Calu3 (cell line): Measurements from ENCODE around the gene FTCD. TPM values are rescaled to one million over a fixed set of nuclear protein-coding genes. Genes with fewer than 3 reads are reported as not detected.

ENCODE experiments used
- BruUV-seq: library from RNA; stranded (reverse); fragments of 400-500 nt; replicated peaks from 2 replicates; lab custom pipeline; 2021; lab: Mats Ljungman, UMichigan
- CTCF ChIA-PET: fragments of 300-600 bp; sonication (Branson Sonifier 250); formaldehyde crosslinking; loops from one replicate; lab custom pipeline; 2022; ENCODE audit warnings: antibody characterized with exemption; lab: Charles Lee
- DNase-seq: peaks from one replicate; pipeline ENCODE4 v3.0.0; 2022
- H3K27ac Mint-ChIP-seq: one replicate; pipeline ENCODE4 v1.8.0; 2022; ENCODE audit warnings: mixed read lengths; ENCODE audit not compliant: unreplicated experiment
- H3K27me3 Mint-ChIP-seq: one replicate; pipeline ENCODE4 v1.8.0; 2022; ENCODE audit warnings: mixed read lengths; ENCODE audit not compliant: unreplicated experiment
- H3K36me3 Mint-ChIP-seq: one replicate; pipeline ENCODE4 v1.8.0; 2022; ENCODE audit warnings: mild to moderate bottlenecking, moderate library complexity, mixed read lengths; ENCODE audit not compliant: insufficient read depth, unreplicated experiment
- H3K4me1 Mint-ChIP-seq: one replicate; pipeline ENCODE4 v1.8.0; 2022; ENCODE audit warnings: mild to moderate bottlenecking, low read depth, mixed read lengths; ENCODE audit not compliant: unreplicated experiment
- H3K4me3 Mint-ChIP-seq: one replicate; pipeline ENCODE4 v1.8.0; 2022; ENCODE audit warnings: mild to moderate bottlenecking, low read depth, moderate library complexity, mixed read lengths; ENCODE audit not compliant: unreplicated experiment
- H3K9me3 Mint-ChIP-seq: one replicate; pipeline ENCODE4 v1.8.0; 2022; ENCODE audit warnings: low read depth, mixed read lengths; ENCODE audit not compliant: unreplicated experiment
- intact Hi-C: fragments of 100-400 bp; cut with micrococcal nuclease; formaldehyde crosslinking; loops from one replicate; pipeline ENCODE4 v1.10.0; 2022; ENCODE audit not compliant: unreplicated experiment
- total RNA-seq: library from RNA; stranded (reverse); gene quantifications from 2 replicates; pipeline ENCODE4 v1.2.3, GENCODE V29; 2022
- TF ChIP-seq, protein P1 (sequence below): fragments of 200-600 bp; IDR thresholded peaks from one replicate; pipeline ENCODE4 v1.8.0; 2022; ENCODE audit warnings: antibody characterized with exemption; ENCODE audit not compliant: unreplicated experiment

The FTCD gene
- total RNA-seq, 1 experiment from 2014 or later, result 0.31 TPM

DNA sequence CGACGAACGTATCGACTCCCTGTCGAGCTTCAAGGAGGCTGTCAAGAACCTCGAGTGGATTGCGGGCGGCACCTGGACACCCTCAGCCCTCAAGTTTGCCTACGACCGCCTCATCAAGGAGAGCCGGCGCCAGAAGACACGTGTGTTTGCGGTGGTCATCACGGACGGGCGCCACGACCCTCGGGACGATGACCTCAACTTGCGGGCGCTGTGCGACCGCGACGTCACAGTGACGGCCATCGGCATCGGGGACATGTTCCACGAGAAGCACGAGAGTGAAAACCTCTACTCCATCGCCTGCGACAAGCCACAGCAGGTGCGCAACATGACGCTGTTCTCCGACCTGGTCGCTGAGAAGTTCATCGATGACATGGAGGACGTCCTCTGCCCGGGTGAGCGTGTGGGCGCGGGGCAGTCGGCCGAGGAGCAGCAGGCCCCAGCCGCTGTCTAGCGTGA is 29.5 kb downstream of the FTCD start:
- BruUV-seq, result no TSS peak
- Mint-ChIP-seq H3K36me3 (peaks cover 3% of the 10 kb centered on the region), H3K27ac (no peak overlapping the region), H3K9me3 (peaks cover 3% of the 10 kb centered on the region), H3K27me3 (no peaks in the 10 kb centered on the region), H3K4me3 (no peak overlapping the region), H3K4me1 (no peaks in the 10 kb centered on the region)
- DNase-seq, result no peak
- TF ChIP-seq, protein P1, sequence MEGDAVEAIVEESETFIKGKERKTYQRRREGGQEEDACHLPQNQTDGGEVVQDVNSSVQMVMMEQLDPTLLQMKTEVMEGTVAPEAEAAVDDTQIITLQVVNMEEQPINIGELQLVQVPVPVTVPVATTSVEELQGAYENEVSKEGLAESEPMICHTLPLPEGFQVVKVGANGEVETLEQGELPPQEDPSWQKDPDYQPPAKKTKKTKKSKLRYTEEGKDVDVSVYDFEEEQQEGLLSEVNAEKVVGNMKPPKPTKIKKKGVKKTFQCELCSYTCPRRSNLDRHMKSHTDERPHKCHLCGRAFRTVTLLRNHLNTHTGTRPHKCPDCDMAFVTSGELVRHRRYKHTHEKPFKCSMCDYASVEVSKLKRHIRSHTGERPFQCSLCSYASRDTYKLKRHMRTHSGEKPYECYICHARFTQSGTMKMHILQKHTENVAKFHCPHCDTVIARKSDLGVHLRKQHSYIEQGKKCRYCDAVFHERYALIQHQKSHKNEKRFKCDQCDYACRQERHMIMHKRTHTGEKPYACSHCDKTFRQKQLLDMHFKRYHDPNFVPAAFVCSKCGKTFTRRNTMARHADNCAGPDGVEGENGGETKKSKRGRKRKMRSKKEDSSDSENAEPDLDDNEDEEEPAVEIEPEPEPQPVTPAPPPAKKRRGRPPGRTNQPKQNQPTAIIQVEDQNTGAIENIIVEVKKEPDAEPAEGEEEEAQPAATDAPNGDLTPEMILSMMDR, result no peak
- CTCF ChIA-PET, result no interaction called here
- intact Hi-C loops, result no loop called here

DNA sequence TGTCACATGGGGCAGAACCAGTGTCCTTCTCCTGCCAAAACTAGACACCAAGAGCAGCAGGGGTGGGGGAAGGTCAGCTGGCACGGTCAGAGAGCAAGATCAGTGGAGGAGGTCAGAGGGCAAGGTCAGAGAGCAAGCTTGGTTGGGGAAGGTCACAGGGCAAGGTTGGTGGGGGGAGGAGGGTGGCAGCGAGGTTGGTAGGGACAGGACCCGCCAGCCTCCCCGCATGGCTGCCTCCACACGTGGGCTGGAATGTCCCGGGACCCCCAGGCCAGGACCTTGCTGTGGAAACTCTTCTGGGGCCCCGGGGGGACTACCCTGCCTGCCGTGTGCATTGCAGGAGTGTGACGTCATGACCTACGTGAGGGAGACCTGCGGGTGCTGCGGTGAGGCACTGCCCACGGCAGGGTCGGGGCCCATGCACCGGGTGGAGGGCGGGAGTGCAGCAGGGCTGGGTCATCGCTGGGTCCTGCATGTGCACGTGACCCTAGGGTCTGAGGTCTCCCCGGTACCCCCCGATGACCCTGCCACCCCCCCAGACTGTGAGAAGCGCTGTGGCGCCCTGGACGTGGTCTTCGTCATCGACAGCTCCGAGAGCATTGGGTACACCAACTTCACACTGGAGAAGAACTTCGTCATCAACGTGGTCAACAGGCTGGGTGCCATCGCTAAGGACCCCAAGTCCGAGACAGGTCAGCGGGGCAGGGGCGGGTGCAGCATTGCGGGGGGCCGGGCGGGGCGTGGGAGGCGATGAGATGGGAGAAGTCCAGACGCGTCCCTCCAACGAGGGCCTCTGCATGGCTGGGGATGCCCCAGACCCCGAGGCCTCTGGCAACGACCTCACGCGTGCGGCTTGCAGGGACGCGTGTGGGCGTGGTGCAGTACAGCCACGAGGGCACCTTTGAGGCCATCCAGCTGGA is 30.2 kb downstream of the FTCD start:
- Mint-ChIP-seq H3K4me3 (no peak overlapping the region), H3K27me3 (no peaks in the 10 kb centered on the region), H3K27ac (no peak overlapping the region), H3K9me3 (peaks cover 3% of the 10 kb centered on the region), H3K36me3 (peaks cover 3% of the 10 kb centered on the region), H3K4me1 (no peaks in the 10 kb centered on the region)
- CTCF ChIA-PET, result no interaction called here
- TF ChIP-seq, protein P1, result no peak
- DNase-seq, result no peak
- intact Hi-C loops, result no loop called here
- BruUV-seq, result no TSS peak

DNA sequence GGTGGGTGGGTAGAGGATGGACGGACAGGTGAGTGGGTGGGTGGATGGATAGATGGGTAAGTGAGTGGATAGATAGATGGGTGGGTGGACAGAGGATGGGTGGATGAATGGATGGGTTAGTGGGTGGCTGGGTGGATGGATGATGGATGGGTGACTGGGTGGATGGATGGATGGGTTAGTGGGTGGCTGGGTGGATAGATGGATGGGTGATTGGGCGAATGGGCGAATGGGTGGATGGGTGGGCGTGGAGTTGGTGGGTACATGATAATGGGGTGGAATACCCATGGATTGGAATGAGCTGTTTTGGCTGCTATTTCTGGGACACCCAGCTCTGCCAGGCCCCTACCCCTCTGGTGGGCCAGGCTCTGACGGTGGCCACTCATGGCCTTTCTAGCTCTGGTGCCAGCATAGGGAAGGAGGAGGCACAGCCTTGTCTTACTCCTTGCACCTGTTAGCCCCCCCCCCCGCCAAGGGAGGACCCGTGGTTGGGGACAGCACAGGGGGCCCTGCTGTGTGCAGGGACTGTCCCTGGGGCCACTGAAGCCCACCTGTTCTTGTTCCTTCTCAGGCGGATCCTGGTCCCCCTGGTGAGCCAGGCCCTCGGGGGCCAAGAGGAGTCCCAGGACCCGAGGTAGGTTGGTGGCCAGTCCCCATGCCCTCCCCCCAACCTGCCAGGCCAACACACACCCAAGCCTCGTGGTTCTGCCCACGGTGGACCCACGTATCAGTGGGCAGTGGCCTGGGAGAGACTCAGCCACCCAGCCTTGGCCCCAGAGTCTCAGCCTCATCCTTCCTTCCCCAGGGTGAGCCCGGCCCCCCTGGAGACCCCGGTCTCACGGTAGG is 31.1 kb downstream of the FTCD start:
- TF ChIP-seq, protein P1, result no peak
- CTCF ChIA-PET, result no interaction called here
- Mint-ChIP-seq H3K27ac (no peak overlapping the region), H3K27me3 (no peaks in the 10 kb centered on the region), H3K4me3 (no peak overlapping the region), H3K9me3 (peaks cover 3% of the 10 kb centered on the region), H3K36me3 (no peaks in the 10 kb centered on the region), H3K4me1 (no peaks in the 10 kb centered on the region)
- intact Hi-C loops, result no loop called here
- BruUV-seq, result no TSS peak
- no peak for DNase-seq
